Measurements from ENCODE around the gene EMC10. TPM values are rescaled to one million over a fixed set of nuclear protein-coding genes. Genes with fewer than 3 reads are reported as not detected.
"Not testable (repeated sequence)": the region's sequence is repeated elsewhere in the genome, so short reads cannot be mapped to it uniquely, and the experiment has no call there.

EMC10 gene
- total RNA-seq, 1 donor = 58.9 TPM

- Histone ChIP-seq H3K27me3 (ENCODE audit: insufficient read depth, low read length) (no peaks in the 10 kb centered on the region), H3K4me1 (ENCODE audit: insufficient read depth, low read length) (peaks cover 7% of the 10 kb centered on the region), H3K4me3 (ENCODE audit: low read length) (no peak overlapping the region), H3K9me3 (ENCODE audit: low read depth, low read length) (no peaks in the 10 kb centered on the region)
These were observed 15.0 kb upstream of the EMC10 start for GRCh38 chr19:50461066-50461875.

GRCh38 chr19:50462970-50463369 lies 13.3 kb upstream of the EMC10 start:
- Histone ChIP-seq H3K27me3 (ENCODE audit: insufficient read depth, low read length) (no peaks in the 10 kb centered on the region), H3K9me3 (ENCODE audit: low read depth, low read length) (no peaks in the 10 kb centered on the region), H3K4me1 (ENCODE audit: insufficient read depth, low read length) (peaks cover 7% of the 10 kb centered on the region), H3K4me3 (ENCODE audit: low read length) (no peak overlapping the region)

DNA sequence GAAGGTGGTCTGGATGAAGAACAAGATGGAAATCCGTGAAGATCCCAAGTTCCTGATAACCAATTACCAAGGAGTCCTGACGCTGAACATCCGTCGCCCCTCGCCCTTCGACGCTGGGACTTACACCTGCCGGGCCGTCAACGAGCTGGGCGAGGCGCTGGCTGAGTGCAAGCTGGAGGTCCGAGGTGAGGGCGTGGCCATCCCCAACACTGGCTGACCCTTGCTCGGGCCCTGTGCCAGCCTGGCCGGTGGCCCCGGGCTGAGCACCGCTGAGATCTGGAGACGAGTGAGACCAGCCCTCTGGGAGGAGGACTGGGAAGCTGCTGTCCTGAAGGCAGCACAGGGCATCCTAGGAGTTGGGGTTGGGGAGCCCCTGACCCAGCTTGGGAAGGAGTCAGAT lies 12.0 kb upstream of the EMC10 start:
- peaks cover 7% of the 10 kb centered on the region for H3K4me1 ChIP-seq (ENCODE audit: insufficient read depth, low read length)
- no peaks in the 10 kb centered on the region for H3K9me3 ChIP-seq (ENCODE audit: low read depth, low read length)
- no peak overlapping the region for H3K4me3 ChIP-seq (ENCODE audit: low read length)
- no peaks in the 10 kb centered on the region for H3K27me3 ChIP-seq (ENCODE audit: insufficient read depth, low read length)

DNA sequence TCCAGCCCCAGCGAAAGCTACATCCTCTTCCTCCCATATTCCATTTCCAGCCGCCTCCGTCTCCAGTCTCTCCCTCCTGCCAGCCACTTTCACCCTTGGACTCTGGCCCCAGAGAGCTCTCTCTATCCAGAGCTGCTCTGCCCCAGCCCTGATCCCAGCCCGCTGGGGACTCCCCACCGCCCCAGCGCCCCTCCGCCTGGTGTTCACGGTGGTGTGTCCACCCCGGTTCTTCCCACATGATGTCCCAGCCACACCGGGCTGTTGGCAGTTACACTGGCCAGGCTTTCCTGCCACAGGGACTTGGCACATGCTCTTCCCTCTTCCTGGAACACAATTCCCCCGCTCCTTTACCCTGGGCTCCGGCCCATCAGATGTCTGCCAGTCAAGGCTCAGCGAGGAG lies 11.3 kb upstream of the EMC10 start:
- Histone ChIP-seq H3K4me3 (ENCODE audit: low read length) (no peak overlapping the region), H3K27me3 (ENCODE audit: insufficient read depth, low read length) (no peaks in the 10 kb centered on the region)

GRCh38 chr19:50465986-50466705 lies 10.2 kb upstream of the EMC10 start:
- no peak overlapping the region for H3K4me3 ChIP-seq (ENCODE audit: low read length)
- no peaks in the 10 kb centered on the region for H3K4me1 ChIP-seq (ENCODE audit: insufficient read depth, low read length)
- H3K9me3 ChIP-seq (ENCODE audit: low read depth, low read length) = no peaks in the 10 kb centered on the region
- H3K27me3 ChIP-seq (ENCODE audit: insufficient read depth, low read length) = no peaks in the 10 kb centered on the region

More for the DNA sequence above, 11.3 kb upstream of the EMC10 start:
- Histone ChIP-seq H3K9me3 (ENCODE audit: low read depth, low read length) (no peaks in the 10 kb centered on the region), H3K4me1 (ENCODE audit: insufficient read depth, low read length) (peaks cover 7% of the 10 kb centered on the region)

- Histone ChIP-seq H3K9me3 (ENCODE audit: low read depth, low read length) (no peaks in the 10 kb centered on the region), H3K27me3 (ENCODE audit: insufficient read depth, low read length) (no peaks in the 10 kb centered on the region), H3K4me1 (ENCODE audit: insufficient read depth, low read length) (no peaks in the 10 kb centered on the region), H3K4me3 (ENCODE audit: low read length) (no peak overlapping the region)
These were observed 9.6 kb upstream of the EMC10 start for GRCh38 chr19:50466706-50467039.

DNA sequence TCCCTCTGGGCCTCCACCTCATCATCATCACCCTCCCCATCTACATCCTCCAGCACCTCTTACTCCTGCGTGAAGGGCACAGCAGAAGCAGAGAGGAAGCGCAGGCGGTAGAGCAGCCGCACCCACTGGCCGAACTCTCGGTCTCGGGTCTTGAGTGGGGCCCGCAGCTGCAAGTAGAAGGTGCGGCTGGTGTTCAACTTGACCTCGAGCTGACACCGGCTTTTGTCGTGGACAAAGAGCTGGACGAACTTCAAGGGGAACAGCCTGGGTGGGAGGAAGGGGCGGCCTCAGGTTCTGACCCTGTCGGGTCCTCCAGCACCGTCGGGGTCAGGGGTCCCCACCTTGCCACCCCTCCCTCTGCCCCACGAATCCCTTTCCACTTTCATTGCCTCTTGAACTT lies 8.7 kb upstream of the EMC10 start:
- no peaks in the 10 kb centered on the region for H3K4me1 ChIP-seq (ENCODE audit: insufficient read depth, low read length)
- no peaks in the 10 kb centered on the region for H3K27me3 ChIP-seq (ENCODE audit: insufficient read depth, low read length)
- H3K9me3 ChIP-seq (ENCODE audit: low read depth, low read length) = no peaks in the 10 kb centered on the region
- H3K4me3 ChIP-seq (ENCODE audit: low read length) = no peak overlapping the region

- H3K27me3 ChIP-seq (ENCODE audit: insufficient read depth, low read length) = no peaks in the 10 kb centered on the region
- no peaks in the 10 kb centered on the region for H3K4me1 ChIP-seq (ENCODE audit: insufficient read depth, low read length)
- no peak overlapping the region for H3K4me3 ChIP-seq (ENCODE audit: low read length)
These were observed 7.5 kb upstream of the EMC10 start for GRCh38 chr19:50468818-50469217.

GRCh38 chr19:50473336-50473735 lies 3.0 kb upstream of the EMC10 start:
- H3K27me3 ChIP-seq (ENCODE audit: insufficient read depth, low read length); H3K4me3 ChIP-seq (ENCODE audit: low read length); H3K9me3 ChIP-seq (ENCODE audit: low read depth, low read length): not testable (repeated sequence)
- H3K4me1 ChIP-seq (ENCODE audit: insufficient read depth, low read length) = peaks cover 14% of the 10 kb centered on the region

More at GRCh38 chr19:50468818-50469217, 7.5 kb upstream of the EMC10 start:
- no peaks in the 10 kb centered on the region for H3K9me3 ChIP-seq (ENCODE audit: low read depth, low read length)

DNA sequence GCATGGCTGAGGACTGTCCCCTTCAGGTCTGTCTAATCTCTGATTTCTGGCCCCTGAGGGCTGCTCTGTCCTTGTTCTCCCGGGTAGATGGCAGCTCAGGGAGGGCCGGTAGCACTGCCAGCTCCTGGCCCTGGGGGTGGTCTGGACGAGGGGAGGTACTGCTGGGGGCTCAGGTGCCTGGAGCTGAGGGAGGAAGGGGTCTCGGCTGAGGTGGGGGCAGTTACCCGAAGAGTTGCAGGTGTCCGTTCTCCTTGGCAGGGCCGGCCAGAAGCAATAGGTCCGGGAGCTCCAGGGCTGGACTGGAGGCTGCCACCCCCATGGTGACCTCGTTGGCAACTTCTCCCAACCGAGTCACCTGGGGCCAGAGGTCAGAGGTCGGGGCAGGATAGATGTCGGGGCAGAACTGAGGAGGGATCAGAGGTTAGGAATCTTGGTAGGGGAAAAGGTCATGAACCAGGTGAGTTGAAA lies 1.2 kb upstream of the EMC10 start:
- Histone ChIP-seq H3K9me3 (ENCODE audit: low read depth, low read length) (no peaks in the 10 kb centered on the region), H3K4me1 (ENCODE audit: insufficient read depth, low read length) (peaks cover 14% of the 10 kb centered on the region), H3K27me3 (ENCODE audit: insufficient read depth, low read length) (no peaks in the 10 kb centered on the region), H3K4me3 (ENCODE audit: low read length) (no peak overlapping the region)

- Histone ChIP-seq H3K9me3 (ENCODE audit: low read depth, low read length) (no peaks in the 10 kb centered on the region), H3K4me3 (ENCODE audit: low read length) (no peak overlapping the region), H3K4me1 (ENCODE audit: insufficient read depth, low read length) (peaks cover 14% of the 10 kb centered on the region), H3K27me3 (ENCODE audit: insufficient read depth, low read length) (no peaks in the 10 kb centered on the region)
These were observed 527 bp upstream of the EMC10 start for GRCh38 chr19:50475736-50476223.

- Histone ChIP-seq H3K27me3 (ENCODE audit: insufficient read depth, low read length) (no peaks in the 10 kb centered on the region), H3K9me3 (ENCODE audit: low read depth, low read length) (no peaks in the 10 kb centered on the region), H3K4me3 (ENCODE audit: low read length) (peak overlapping the region; percentile 91), H3K4me1 (ENCODE audit: insufficient read depth, low read length) (peaks cover 14% of the 10 kb centered on the region)
These were observed 566 bp downstream of the EMC10 start for GRCh38 chr19:50476907-50477238.

GRCh38 chr19:50477751-50478515 lies 1.6 kb downstream of the EMC10 start:
- Histone ChIP-seq H3K27me3 (ENCODE audit: insufficient read depth, low read length) (no peaks in the 10 kb centered on the region), H3K4me3 (ENCODE audit: low read length) (no peak overlapping the region), H3K4me1 (ENCODE audit: insufficient read depth, low read length) (peaks cover 14% of the 10 kb centered on the region), H3K9me3 (ENCODE audit: low read depth, low read length) (no peaks in the 10 kb centered on the region)

- H3K9me3 ChIP-seq (ENCODE audit: low read depth, low read length) = no peaks in the 10 kb centered on the region
- no peak overlapping the region for H3K4me3 ChIP-seq (ENCODE audit: low read length)
- no peaks in the 10 kb centered on the region for H3K27me3 ChIP-seq (ENCODE audit: insufficient read depth, low read length)
- peaks cover 14% of the 10 kb centered on the region for H3K4me1 ChIP-seq (ENCODE audit: insufficient read depth, low read length)
These were observed 2.8 kb downstream of the EMC10 start for GRCh38 chr19:50478901-50479715.

All from mononuclear cell (primary cell).